Activated CD8-positive, alpha-beta memory T cell treated with anti-CD3 and anti-CD28 coated beads for 4 hours (primary cell): Measurements from ENCODE around the gene PTH2.

Experiments used
- DNase-seq, 2 donors: peaks; one replicate each; pipeline ENCODE4 v3.0.0-alpha.2; 2020; ENCODE audit warnings: low read depth in 2 of 2

Gene PTH2

DNA sequence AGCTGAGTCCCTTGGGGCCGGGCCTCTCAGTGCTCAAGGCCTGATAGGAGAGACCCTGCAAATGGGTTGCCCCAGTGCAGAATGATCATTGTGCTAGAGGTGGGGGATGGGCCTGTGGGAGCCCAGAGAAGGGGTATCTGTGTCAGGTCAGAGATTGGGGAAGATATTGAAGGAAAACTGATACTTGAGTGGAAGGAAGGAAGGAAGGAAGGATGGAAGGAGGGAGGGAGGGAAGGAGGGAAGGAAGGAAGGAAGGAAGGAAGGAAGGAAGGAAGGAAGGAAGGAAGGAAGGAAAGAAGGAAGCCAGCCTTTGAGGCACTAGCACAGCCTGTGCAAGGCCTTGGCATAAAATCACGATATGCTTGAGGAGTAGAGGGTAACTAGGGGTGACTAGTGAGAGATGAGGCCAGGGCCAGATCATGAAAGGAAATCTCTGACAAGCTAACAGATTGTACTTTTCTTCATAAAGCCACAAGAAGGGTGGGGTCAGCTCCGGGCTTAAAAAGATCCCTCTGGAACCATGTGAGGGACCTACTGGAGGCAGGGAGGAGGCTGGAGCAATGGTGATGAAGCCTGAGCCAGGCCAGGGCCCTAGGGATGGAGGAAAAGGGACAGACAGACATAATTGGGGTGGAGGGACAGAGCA, 11.4 kb downstream of the PTH2 start:
- DNase-seq = no peak

DNA sequence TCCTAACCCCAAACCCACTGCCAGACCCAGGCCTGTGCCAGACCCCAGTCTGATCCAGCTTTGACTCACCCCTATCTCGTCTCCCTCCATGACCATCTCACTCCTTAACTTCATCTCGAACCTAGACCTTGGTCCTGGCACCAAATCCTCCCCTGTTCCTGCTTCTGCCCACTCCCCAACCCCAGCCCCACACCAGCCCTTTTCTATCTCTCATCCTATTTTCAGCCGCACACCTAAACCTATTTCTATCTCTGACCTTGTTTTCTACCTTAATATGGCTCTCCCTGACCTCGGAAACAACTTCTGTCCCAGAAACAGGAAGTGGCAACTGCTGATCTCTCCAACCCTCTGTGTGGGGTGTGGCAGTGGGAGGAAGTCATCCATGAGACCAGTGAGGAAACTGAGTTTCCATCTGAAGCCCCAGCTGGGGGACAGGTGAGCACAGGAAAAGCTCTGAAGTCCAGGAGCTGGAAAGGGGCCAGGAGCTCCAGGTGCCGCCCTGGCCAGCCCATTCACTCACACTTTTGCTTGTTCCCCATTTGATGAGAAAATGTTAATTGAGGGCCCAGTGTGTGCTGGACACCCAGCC, 13.7 kb downstream of the PTH2 start:
- no peak for DNase-seq

DNA sequence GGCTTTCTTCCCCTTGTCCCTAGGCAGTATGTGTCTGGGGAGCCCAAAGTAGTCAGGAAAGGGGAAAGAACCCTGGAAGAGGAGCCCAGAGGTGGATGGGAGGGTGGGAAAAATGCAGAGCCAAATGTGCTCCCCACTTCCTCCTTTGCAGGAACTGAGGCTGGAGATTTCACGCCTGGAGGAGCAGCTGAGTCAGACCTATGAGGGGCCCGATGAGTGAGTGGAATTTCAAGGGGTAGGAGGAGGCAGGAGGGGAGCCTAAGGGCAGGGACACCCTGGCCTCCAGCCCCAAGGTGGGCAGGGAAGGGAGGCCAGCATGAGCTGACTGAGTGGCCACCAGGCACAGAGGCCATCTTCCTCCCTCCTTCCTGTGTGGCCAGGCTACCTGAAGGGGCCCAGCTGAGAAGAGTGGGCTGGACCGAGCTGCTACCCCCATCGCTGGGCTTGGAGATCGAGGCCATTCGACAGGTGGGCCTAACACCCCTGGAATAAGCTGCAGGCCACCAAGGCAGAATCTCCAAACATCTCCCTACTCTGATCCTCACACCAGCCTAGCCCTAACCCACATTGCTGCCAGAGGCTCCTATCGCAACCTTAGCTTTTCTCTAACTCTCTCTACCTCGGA, 14.3 kb downstream of the PTH2 start:
- no peak for DNase-seq

DNA sequence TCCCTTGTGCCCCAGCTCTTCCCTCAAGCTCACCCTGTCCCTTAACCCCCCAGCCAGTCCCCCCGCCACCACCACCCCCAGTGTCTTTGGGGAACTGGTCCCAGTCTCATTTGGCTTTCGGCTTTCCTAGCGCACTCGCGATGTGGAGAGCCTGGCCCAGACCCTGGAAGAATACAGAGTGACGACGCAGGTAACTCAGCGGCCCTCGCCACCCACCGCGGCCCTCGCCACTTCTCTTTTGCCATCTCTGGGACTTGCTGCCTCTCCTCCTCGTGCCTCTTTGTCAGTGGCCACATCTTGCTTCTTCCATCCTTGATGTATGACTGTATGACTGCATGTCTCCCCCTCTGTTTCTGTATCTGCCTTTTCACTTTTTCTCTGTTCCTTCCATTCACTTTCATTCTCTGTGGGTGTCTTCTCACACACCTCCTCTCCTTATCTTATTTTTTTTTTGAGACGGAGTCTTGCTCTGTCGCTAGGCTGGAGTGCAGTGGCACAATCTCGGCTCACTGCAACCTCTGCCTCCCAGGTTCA, 15.7 kb downstream of the PTH2 start:
- DNase-seq = no peak

DNA sequence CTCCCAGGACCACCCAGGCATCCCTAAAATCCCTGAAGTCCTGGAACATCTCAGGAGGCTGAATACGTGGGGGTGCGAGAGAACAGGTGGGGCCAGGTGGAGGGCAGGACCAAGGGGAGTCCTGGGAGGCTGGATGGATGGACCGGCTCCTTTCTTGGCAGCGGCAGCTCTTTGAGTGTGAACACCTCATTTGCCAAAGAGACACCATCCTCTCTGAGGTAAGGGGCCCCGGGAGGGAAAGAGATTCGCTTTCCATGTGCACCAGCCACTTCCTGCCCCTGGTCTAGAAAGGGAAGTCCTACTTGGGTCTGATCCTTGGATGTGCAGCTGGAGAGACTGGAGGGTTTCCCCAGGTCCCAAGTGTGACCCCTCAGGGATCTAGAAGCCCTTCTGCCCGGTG, 16.2 kb downstream of the PTH2 start:
- no peak for DNase-seq

DNA sequence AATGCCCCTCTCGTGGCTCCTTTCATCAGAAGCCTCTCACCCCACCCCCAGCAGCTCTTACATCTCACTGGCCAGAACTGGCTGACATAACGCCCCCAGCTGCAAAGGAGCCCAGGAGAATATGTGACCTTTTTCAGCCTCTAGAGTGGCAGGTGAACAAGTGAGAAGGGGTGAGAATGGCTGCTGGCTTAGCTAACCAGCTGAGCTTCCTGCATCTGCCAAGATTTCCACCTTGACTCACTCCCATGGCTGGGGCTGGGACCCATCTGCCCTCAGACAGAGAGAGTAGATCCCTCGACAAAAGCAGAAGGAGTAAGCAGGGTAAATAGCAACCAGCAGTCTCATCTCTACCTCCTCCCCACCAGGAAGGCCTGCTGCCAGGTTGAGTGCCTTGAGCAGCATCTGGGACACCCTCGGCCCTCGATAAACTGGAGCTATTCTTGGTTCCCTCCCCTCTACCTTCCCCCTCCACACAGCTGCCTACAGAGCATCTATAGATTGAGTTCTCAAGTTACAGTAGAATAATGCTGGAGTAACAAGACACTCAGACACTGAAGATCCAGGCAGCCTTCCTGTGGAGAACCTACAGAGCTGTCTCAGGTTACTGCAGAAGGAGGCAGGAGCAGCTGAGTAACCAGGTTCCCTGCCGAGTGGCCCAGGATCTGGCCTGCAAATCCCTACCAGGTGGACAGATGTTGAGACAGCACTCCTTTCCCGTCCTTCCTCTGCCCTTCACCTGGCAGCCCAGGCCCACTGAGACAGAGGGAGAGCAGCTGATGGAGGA, 19.6 kb downstream of the PTH2 start:
- DNase-seq = no peak

DNA sequence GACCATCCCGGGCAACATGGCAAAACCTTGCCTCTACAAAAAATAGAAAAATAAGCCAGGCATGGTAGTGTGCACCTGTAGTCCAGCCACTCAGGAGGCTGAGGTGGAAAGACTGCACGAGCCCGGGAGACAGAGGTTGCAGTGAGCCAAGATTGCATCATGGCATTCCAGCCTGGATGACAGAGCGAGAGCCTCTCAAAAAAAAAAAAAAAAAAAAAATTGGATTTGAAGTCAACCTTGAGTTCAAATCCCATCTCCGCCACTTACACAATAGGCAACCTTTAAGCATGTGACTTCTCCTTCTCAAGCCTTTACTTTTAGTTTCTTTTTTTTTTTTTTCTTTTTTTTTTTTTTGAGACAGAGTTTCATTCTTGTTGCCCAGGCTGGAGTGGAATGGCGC, 23.2 kb downstream of the PTH2 start:
- no peak for DNase-seq

DNA sequence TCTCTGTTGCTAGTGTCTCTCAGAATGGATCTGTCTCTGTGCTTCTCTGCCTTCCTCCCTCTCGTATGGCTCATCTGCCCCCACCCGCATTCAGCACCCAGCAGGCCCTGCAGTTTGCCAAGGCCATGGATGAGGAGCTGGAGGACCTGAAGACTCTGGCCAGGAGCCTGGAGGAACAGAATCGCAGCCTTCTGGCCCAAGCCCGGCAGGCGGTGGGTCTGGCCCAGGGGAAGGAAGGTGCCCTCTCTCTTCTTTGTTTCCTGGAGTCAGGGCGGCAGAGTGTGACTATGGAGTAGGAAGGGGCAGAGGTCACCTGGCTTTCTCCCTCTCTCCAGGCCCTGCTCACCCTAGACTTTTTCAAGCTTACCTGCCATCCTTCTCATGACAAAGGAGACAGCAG, 24.3 kb downstream of the PTH2 start:
- DNase-seq = no peak

DNA sequence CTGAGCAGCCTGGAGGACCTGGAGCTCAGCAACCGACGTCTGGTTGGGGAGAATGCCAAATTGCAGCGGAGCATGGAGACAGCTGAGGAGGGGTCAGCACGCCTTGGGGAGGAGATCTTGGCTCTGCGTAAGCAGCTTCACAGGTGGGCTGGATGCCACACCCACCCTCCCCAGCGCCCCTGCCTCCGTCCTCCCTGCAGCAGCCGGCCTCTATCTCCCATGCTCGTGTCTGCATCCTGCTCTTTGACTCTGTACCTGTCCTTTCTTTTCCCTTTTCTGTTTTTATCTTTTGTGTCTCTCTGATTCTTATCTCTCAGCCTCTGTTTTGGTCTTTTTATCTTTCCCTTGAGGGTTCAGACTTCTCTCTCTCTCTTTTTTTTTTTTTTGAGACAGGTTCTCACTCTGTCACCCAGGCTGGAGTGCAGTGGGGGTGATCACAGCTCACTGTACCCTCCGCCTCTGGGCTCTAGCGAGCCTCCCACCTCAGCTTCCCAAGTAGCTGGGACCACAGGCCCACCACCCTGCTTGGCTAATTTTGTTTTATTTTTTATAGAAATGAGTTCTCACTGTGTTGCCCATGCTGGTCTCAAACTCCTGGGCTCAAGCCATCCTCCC, 25.1 kb downstream of the PTH2 start:
- DNase-seq = no peak

DNA sequence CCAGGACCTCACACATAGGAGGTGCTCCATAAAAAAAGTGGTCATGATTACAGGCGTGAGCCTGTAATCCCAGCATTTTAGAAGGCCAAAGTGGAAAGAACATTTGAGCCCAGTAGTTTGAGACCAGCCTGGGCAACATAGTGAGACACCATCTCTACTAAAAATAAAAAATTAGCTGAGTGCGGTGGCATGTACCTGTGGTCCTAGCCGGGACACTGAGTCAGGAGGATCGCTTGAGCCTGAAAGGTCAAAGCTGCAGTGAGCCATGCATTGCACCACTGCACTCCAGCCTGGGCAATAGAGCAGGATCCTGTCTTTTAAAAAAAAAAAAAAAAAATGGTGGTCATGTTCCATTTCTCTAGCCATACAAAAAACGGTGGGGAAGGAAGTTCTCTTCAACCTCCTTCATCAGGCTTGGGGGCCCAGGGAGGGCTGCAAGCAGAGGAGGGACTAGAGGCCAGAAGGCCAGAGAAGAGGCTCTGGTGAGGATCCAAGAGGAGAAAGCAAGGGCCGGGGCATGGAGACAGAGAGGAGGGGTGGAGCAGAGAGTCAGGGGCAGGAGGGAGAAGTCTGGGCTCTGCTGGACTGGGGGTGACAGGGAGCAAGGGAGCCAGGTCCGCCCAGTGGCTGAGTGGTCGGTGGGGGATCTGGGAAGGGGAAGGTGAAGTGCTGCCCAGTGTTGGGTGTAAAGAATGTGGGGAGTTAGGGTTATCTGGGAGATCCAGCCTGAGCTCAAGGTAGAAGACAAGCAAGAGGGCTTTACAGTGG, 26.3 kb downstream of the PTH2 start:
- no peak for DNase-seq

DNA sequence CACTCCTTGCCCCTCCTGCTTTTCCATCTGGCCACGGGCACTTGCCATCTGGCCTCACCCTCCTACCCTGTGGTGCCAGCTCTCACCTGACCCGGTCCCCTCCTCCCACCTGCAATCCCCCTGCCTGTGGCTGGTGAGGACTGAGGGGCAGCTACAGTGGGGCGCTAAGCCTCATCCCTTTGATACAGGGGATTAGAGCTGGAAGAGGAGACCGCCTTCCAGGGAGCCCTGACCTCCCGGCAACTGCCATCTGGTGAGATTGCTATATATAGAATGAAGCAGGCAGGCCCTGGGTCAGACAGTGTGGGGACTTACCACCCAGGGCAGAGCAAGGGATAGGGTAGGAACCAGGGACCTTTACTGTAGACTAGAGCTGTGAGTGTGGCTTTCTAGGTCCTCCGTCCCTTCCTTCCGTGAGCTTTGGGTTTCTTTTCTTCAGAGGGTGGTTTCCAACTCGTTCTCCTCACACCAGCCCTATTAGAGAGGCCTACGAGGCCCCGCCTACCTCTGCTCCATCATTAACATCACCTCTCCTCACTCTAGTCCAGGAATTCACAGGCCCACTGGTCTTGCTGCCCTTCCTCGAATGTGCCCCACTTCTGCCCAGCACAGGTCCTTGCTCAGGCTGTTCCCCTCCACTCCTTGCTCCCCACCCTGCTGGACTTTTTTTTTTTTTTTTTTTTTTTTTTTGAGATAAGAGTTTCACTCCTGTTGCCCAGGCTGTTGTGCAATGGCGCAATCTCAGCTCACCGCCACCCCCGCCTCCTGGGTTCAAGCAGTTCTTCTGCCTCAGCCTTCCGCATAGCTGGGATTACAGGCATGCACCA, 27.4 kb downstream of the PTH2 start:
- DNase-seq = no peak

DNA sequence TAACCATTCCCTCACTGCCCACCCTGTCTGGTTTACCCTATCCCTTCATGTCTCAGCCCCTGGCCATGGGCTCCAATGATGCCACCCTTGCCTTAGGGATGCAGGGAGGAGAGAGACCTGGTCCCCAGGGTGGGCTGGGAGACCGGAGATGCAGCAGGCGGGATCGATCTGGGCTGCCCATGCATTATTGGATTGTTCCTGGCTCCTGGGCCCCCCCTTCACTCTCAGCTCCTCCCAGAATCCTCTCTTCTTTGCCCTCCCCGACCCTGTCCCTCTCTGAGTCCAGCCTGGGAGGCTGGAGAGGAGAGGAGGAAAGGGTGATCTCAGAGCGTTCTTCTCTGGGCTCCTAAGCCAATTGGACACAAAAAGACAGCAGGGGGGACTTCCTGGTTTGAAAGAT, 29.4 kb downstream of the PTH2 start:
- DNase-seq = no peak

DNA sequence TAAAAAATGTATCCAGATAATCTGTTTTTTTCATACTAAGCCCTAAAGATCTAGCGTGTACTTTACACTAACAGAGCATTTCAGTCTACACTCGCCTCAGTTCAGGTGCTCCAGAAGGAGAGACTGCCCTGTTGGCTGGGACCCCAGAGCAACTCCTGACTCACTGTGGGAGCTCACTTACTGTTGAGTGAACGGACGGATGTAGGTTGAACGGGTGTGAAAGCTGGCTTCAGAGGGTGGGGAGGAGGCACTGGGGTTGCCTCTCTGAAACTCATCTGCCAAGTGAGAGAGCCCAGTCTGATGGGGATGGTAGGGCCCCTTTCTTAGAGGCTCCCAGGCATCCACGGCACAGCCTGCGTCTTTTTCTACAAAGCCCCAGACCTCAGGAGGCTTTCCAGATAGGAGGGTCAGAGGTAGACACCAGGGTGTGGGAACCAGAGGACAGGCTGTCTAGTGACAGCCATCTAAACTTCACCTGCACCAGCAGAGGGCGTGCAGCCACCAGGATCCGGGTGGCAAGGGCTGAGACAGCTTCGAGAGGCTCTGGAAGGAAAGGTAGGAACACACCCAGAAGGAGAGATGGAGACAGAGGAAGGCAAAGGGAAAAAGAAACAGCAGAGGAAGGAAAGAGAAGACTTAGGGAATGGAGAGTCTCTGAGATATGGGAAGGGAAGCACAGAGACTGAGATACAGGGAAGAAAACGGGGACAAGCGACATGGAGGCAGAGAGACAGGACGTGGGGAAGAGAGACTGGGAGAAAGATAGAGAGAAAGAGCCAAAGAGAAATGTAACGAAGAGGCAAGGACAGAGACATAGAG, 31.5 kb downstream of the PTH2 start:
- peak; percentile 54 to 69 for DNase-seq

DNA sequence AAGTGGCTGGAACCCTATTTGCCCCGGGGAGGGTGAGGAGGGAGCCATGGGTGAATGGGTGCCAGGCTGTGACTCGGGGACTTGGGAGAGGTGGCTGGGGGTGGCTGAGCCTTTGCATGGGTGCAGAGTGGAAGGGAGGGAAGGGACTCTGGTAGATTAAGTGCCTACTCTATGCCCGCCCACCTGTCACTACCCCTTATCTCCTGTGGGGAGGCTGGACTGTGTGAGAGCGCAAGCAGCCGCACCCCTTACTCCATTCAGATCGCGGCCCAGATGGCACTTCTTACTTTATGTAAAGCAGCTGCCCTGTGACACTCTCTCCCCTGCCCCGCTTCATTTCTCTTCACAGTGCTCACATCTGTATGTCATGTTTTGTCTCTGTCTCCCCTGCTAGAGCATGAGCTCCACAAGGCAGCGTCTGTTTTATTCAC, 32.3 kb downstream of the PTH2 start:
- DNase-seq = no peak

DNA sequence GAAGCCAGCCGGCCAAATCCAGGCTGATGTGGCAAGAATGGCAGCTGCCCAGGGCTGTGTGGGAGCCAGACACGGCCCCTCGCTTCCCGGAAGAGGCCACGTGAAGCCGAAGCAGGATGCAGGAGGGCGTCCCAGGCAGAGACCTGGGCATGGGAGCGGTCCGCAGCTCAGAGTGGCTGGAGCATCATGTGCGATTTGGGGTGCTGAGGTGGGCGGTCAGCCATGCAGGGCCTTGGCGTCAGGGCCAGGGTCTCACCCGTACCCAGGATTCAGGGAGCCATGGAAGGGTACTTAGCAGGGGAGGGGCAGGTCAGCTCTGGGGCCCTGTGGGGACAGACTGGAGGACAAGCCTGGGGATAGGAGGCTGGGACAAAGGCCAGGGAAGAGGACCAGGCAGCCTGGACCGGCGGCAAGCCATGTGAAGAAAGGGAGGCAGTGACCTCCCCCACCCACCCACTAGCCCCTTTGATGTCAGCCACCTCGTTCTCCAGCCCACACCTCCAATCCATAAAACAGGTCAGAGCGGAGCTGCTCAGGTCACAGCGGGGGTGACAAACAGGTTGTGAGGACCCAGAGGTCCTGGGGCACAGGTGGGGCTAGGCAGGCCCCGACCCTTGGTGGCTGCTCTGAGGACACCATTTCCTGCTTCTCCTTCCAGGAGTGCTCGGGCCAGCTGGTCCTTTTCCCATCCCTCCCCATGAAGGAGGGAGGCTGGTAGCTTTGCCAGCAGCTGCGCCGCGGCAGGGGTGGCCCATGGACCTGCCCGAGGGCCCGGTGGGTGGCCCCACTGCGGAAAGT, 32.9 kb downstream of the PTH2 start:
- no peak for DNase-seq

DNA sequence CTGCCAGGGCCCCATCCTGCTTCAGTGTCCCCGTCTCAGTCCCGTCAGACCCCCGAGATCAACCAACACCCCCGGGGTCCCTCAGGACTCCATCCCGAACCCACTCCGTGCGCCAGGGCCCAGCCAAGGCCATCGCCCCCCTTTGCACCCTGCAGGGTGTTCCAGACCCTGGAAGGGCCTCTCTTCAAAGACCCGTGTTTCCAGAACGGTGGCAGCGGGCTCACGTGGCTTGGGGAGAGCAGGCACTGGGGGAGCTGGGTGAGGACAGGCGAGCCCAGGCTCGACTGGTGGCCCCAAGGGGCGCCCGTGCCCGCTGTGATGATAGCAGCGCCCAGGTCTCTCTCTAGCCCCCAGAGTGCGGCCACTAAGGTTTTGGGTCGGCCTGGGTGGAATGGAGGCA, 33.8 kb downstream of the PTH2 start:
- DNase-seq = no peak

DNA sequence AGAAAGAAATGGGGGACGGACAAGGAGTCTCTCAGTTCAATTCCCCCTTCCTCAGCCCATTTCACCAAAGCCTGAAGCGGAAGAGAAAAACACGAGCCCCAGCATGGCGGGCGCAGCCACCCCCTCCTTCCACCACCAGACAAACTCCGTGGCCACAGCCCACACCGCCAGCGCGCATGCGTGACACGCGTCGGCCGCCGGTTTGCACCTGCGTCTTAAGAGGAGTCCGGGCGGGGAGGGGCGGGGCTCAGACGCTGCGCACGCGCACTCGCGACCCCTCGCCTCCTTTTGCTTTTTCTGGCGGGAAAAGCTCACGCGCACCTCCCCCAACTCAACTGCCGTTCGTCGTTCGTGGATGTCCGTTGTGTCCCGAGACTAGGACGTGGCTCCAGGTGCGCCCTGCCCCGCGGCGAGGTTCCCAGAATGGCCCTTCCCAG, 35.3 kb downstream of the PTH2 start, which contains the start of gene KASH5:
Gene KASH5 (plus strand): TSS at position 314 of the 437 bp plus-strand sequence. CDS start 2,635 bp downstream, outside the sequence.
- DNase-seq = peak; percentile 64 to 87

DNA sequence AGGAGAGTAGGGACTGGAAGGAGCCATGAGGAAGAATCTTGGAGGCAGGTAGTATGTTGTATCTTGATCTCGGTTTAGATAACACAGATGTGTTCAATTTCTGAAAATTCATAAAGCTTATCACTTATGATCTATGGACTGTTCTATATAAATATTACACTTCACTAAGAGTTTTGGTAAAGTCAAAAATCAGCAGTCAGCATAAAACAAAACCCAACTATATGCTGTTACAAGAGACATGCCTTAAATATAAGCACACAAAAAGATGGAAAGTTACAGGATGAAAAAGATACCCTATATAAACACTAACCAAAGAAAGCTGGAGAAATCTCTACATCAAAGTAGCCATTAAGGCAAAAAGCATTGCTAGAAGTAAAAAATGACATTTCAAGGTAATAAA, 39.6 kb downstream of the PTH2 start:
- DNase-seq = no peak
